AG04449 (cell line): Measurements from ENCODE around the gene BCL11A.

Source experiments
- CTCF ChIA-PET: fragments of 350-600 bp; formaldehyde crosslinking; extraction: SDS; loops from one replicate; lab custom pipeline; 2021; ENCODE audit warnings: antibody characterized with exemption; lab: Yijun Ruan, JAX
- POLR2A ChIA-PET: fragments of 400-600, 350-600 bp; formaldehyde crosslinking; extraction: SDS; loops from one replicate; lab custom pipeline; 2020; ENCODE audit warnings: antibody characterized with exemption, inconsistent platforms; lab: Yijun Ruan, JAX
- DNase-seq: peaks from one replicate; pipeline ENCODE4 v3.0.0-alpha.2; 2010; ENCODE audit warnings: low read depth, low spot score
- H3K4me3 ChIP-seq: 2 replicates; pipeline ENCODE4 v1.5.1; 2011; ENCODE audit warnings: low read depth, mild to moderate bottlenecking, control low read depth, low read length
- TF ChIP-seq, protein P1 (sequence below): IDR thresholded peaks from one replicate; pipeline ENCODE4 v1.5.1; 2011; ENCODE audit warnings: mild to moderate bottlenecking, moderate library complexity, low read length, control low read depth, inconsistent platforms; ENCODE audit not compliant: insufficient read depth; ENCODE audit errors: missing control alignments

The BCL11A gene

DNA sequence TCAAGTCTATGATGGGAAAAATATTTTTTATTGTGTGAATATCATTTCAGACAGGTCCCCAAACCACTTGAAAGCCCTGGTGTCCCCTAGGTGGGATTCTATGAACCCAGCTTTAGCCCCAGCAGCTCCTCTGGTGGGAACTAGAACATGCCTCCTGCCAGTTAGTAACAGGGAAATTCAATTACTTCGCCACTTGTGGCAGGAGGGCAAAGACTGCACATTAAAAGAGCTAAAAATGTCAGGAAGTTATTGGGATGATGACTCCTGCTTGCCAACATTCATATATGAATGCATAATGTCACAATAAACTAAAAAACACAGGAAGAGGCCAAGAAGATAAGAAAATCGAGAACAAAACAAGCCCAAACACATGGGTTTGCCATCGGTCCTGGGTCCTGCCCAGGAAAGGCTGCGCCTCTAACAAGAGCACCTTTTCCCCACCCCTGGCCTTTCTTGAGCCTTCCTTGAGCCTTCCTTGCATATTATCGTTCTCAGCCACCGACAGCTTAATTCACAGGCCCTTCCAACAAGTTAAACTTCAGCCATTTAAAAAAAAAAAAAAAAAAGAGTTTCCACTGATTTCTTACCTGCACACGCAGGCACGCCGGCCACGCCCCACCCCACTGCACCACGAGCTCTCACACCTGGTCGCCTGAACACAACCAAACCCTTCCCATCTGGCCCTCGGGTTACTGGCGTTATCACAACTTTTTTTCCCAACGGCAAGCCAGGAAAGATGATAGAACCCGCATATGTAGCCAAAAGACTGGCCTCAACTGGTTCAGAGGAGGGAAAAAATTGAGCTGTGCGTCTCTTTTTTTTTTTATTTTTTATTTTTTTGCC, 23.4 kb downstream of the BCL11A start:
- no peak overlapping the region for H3K4me3 ChIP-seq
- no peak for DNase-seq
- ChIA-PET CTCF (interaction anchor here (0.6 to 5.4 kb wide), 5 partner anchors 8 to 20 kb away, joined by 3 to 26 read pairs (median 4); no protein-coding TSS in a partner anchor), POLR2A (no interaction called here)
- TF ChIP-seq, protein P1, sequence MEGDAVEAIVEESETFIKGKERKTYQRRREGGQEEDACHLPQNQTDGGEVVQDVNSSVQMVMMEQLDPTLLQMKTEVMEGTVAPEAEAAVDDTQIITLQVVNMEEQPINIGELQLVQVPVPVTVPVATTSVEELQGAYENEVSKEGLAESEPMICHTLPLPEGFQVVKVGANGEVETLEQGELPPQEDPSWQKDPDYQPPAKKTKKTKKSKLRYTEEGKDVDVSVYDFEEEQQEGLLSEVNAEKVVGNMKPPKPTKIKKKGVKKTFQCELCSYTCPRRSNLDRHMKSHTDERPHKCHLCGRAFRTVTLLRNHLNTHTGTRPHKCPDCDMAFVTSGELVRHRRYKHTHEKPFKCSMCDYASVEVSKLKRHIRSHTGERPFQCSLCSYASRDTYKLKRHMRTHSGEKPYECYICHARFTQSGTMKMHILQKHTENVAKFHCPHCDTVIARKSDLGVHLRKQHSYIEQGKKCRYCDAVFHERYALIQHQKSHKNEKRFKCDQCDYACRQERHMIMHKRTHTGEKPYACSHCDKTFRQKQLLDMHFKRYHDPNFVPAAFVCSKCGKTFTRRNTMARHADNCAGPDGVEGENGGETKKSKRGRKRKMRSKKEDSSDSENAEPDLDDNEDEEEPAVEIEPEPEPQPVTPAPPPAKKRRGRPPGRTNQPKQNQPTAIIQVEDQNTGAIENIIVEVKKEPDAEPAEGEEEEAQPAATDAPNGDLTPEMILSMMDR = no peak

DNA sequence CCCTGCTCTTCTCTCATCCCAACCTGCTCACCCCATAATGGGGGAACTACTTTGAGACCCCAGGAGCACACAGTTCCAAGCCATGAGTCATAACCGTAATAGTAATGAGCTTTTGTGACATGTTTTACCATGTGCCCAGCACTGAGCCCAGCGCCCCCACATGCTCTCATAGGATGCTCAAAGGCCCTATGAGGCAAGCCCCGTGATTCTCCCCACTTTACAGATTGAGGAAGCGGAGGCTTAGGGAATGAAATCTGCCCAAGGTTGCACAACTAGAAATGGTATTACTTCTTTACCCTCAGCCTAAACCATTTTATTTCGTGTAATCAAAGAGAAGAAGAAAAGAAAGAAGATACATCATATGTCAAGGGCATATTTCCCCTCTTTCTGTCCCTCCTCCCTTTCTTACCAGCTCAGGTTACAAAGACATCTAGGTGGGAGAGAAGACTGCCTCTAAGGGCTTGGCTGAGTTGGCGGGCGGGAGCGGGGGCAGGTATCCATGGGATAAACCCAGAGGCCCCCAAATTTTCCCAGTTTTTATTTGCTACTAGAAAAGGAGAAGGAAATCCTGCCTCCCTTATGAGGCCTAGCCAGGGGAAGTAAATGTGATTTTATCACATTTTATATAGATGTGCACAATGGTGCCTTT, 24.2 kb downstream of the BCL11A start:
- TF ChIP-seq, protein P1 = no peak
- ChIA-PET CTCF (interaction anchor here (0.7 to 5.4 kb wide), 6 partner anchors 12 to 27 kb away, joined by 3 to 26 read pairs (median 4); no protein-coding TSS in a partner anchor), POLR2A (no interaction called here)
- H3K4me3 ChIP-seq = no peak overlapping the region
- DNase-seq = no peak

DNA sequence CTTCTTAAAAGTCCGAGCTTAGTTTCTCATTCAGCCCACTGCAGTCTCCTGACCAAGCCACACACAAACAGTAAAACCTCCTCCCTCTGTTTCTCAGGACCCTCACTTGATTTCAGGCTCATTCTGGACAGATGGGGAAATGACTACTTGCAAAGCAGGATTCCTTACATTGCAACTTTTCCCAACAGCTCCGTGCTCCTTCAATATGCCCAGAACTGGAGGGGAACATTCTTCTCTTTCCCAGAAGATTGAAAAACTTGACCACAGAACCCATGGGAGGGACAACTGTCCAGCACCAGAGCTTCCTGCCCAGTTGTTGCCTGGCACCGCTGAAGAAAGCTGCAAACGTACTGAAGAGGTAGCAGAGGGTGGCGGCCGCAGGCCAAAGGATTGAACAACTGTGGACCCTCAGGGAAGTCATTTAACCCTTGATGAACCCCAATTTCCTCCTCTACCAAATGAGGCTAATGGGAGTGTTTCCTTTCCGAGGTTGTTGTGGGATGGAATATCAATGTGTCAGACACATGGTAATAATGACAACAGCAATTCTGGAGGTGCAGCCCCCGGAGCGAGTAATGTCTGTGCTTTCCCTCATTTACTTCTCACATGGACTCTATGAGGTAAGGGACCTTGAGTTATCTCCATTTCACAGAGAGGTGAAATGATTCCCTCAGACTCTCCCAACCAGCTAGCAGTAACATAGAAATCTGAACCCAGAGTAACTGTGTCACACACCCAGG, 25.0 kb downstream of the BCL11A start:
- TF ChIP-seq, protein P1 = no peak
- DNase-seq = no peak
- ChIA-PET CTCF (interaction anchor here (0.7 to 5.4 kb wide), 7 partner anchors 12 to 31 kb away, joined by 3 to 26 read pairs (median 3); no protein-coding TSS in a partner anchor), POLR2A (interaction anchor here (0.8 to 1.2 kb wide), 3 partner anchors 11 to 45 kb away, joined by 3 to 4 read pairs (median 4); no protein-coding TSS in a partner anchor)
- no peak overlapping the region; the same call in 1 of the 2 replicates for H3K4me3 ChIP-seq

DNA sequence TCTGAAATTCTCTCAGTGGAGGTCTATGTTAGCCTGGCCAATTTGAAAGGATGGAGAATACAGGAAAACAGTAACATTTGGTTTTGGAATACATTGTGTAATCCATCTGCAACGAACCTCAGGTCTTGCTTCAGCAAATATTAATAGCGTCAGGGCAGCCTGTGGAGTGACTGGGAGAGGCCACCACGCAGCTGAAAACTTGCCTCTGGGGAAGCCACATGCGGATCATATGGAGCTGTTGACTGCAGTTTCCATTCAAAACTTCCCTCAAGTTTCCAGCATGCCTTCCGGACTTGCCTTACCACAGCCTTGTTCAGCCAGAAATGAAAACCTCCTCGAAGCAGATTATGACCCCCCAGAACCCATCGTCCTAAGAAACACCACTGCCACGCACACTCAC, 25.7 kb downstream of the BCL11A start:
- ChIA-PET POLR2A (interaction anchor here (0.8 to 1.2 kb wide), 3 partner anchors 11 to 44 kb away, joined by 3 to 4 read pairs (median 4); no protein-coding TSS in a partner anchor), CTCF (interaction anchor here (1.0 to 5.4 kb wide), 5 partner anchors 13 to 33 kb away, joined by 3 to 26 read pairs (median 6); no protein-coding TSS in a partner anchor)
- no peak overlapping the region for H3K4me3 ChIP-seq
- TF ChIP-seq, protein P1 = no peak
- DNase-seq = no peak

DNA sequence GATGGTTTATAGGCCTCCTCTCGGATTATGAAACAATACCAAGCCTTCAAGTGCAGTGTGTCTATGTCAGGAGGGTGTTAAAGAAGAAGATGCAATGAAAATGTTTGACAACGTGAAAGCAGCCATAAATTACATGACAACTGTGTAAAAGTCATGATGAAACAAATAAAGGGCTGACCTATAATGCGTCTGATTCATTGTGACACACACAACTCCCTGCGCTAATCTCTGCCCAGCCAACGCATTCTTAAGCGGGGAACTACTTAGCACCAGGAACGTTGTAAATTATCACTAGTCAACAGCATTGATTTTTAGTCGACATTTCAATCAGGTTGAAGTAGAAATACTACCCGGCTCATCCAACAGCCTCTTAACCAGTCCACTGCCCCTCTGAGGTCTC, 26.8 kb downstream of the BCL11A start:
- POLR2A ChIA-PET = no interaction called here
- no peak overlapping the region for H3K4me3 ChIP-seq
- DNase-seq = no peak
- CTCF ChIA-PET = interaction anchor here (1.2 to 5.4 kb wide), 4 partner anchors 15 to 34 kb away, joined by 3 to 26 read pairs (median 8); no protein-coding TSS in a partner anchor
- TF ChIP-seq, protein P1 = no peak
